Dendritic cell treated with granulocyte-macrophage colony-stimulating factor and Interleukin-4, amounts not matched to agents 40 ng/mL and 50 ng/mL, for 4 days (primary cell): ENCODE results near the gene CHST11.

ENCODE experiments used
- H3K27ac Mint-ChIP-seq: one replicate; pipeline ENCODE4 v1.8.0; 2022; ENCODE audit warnings: mild to moderate bottlenecking, mixed read lengths
- H3K27me3 Mint-ChIP-seq: one replicate; pipeline ENCODE4 v1.8.0; 2022; ENCODE audit warnings: mild to moderate bottlenecking, mixed read lengths
- H3K36me3 Mint-ChIP-seq: one replicate; pipeline ENCODE4 v1.8.0; 2022; ENCODE audit warnings: low read depth, mixed read lengths
- H3K4me1 Mint-ChIP-seq: one replicate; pipeline ENCODE4 v1.8.0; 2022; ENCODE audit warnings: low read depth, mixed read lengths
- H3K4me3 Mint-ChIP-seq: one replicate; pipeline ENCODE4 v1.8.0; 2022; ENCODE audit warnings: mild to moderate bottlenecking, moderate library complexity, mixed read lengths
- H3K9me3 Mint-ChIP-seq: one replicate; pipeline ENCODE4 v1.8.0; 2022; ENCODE audit warnings: mixed read lengths
- intact Hi-C: fragments of 100-400 bp; cut with micrococcal nuclease; formaldehyde crosslinking; loops from one replicate; pipeline ENCODE4 v1.15.0; 2022

The CHST11 gene

GRCh38 chr12:104615048-104615561, 158.4 kb downstream of the CHST11 start:
- Mint-ChIP-seq H3K4me1 (peaks cover 65% of the 10 kb centered on the region), H3K27ac (peak overlapping the region; percentile 13)

DNA sequence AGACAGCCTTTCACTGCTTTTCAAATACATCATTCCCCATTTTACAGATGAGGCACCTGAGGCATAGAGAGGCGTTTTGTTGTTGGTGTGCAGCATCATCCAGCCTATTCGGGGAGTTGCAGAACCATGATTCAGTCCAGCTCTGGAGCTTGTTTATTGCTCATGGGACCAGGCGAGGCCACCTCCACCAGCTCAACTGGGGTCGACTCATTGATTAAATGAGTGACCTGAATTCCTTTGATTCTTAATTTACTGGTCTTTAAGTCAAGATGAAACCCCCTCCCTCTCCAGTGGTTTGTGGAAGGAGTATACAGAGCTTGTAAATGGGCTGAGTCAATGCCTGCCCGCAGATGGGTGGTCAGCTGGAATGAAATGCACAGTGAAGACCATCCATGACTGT, 161.9 kb downstream of the CHST11 start:
- Mint-ChIP-seq H3K4me1 (peaks cover 64% of the 10 kb centered on the region), H3K9me3 (peaks cover 2% of the 10 kb centered on the region), H3K27me3 (no peaks in the 10 kb centered on the region), H3K36me3 (peaks cover 67% of the 10 kb centered on the region), H3K4me3 (no peak overlapping the region), H3K27ac (no peak overlapping the region)
- intact Hi-C loops: no loop called here

More at GRCh38 chr12:104615048-104615561, 158.4 kb downstream of the CHST11 start:
- intact Hi-C loops: no loop called here
- peaks cover 25% of the 10 kb centered on the region for H3K9me3 Mint-ChIP-seq
- H3K36me3 Mint-ChIP-seq: peaks cover 73% of the 10 kb centered on the region
- no peaks in the 10 kb centered on the region for H3K27me3 Mint-ChIP-seq
- H3K4me3 Mint-ChIP-seq: no peak overlapping the region

- Mint-ChIP-seq H3K4me3 (no peak overlapping the region), H3K36me3 (peaks cover 71% of the 10 kb centered on the region), H3K27ac (no peak overlapping the region), H3K27me3 (no peaks in the 10 kb centered on the region), H3K4me1 (peaks cover 68% of the 10 kb centered on the region), H3K9me3 (no peaks in the 10 kb centered on the region)
- intact Hi-C loops: no loop called here
Observed at GRCh38 chr12:104619305-104619704, 162.6 kb downstream of the CHST11 start.

- intact Hi-C loops: no loop called here
- Mint-ChIP-seq H3K27ac (no peak overlapping the region), H3K9me3 (no peaks in the 10 kb centered on the region), H3K36me3 (peaks cover 56% of the 10 kb centered on the region), H3K27me3 (no peaks in the 10 kb centered on the region), H3K4me3 (no peak overlapping the region), H3K4me1 (peaks cover 62% of the 10 kb centered on the region)
Observed at GRCh38 chr12:104620837-104621531, 164.2 kb downstream of the CHST11 start.

DNA sequence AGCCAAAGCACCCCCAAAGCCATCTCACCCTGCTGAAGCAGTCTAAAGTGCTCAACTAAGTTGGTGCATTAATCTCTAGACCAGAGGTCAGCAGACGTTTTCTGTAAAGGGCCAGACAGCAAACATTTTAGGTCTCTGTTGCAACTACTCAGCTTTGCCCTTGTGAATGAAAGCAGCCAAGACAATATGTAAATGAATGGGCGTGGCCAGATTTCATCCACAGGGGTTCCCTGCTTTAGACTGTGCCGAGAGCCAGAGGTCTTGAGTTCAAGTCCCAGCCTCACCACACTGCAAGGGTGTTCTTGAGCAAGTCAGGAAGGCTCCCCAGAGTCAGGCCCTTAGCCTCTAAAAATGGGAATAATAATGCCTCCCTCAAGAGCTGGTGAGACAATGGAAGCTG, 166.2 kb downstream of the CHST11 start:
- no peaks in the 10 kb centered on the region for H3K27me3 Mint-ChIP-seq
- no peak overlapping the region for H3K27ac Mint-ChIP-seq
- H3K9me3 Mint-ChIP-seq: no peaks in the 10 kb centered on the region
- peaks cover 57% of the 10 kb centered on the region for H3K4me1 Mint-ChIP-seq
- intact Hi-C loops: no loop called here
- peaks cover 67% of the 10 kb centered on the region for H3K36me3 Mint-ChIP-seq
- no peak overlapping the region for H3K4me3 Mint-ChIP-seq

DNA sequence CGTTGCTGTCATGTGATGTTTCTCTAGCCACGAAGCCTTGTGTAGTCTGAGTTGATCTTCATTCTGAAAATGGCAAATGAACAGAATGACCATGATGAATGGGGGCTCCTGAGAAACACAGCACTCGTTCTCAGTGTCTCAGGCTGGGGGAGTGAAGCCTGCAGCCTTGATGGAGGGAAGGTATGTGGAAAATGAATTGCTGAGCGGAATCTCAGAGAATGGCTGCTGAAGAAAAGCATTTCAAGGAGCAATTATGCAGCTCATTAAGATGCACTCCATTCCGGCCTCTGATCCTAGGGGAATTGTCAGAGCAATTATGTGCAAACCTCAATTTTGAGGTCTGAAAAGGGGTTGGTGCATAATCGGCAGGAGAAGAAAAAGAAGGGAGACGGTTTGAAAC, 167.1 kb downstream of the CHST11 start:
- no peaks in the 10 kb centered on the region for H3K9me3 Mint-ChIP-seq
- peaks cover 67% of the 10 kb centered on the region for H3K36me3 Mint-ChIP-seq
- no peaks in the 10 kb centered on the region for H3K27me3 Mint-ChIP-seq
- H3K4me1 Mint-ChIP-seq: peaks cover 62% of the 10 kb centered on the region
- no peak overlapping the region for H3K4me3 Mint-ChIP-seq
- H3K27ac Mint-ChIP-seq: no peak overlapping the region
- intact Hi-C loops: no loop called here

DNA sequence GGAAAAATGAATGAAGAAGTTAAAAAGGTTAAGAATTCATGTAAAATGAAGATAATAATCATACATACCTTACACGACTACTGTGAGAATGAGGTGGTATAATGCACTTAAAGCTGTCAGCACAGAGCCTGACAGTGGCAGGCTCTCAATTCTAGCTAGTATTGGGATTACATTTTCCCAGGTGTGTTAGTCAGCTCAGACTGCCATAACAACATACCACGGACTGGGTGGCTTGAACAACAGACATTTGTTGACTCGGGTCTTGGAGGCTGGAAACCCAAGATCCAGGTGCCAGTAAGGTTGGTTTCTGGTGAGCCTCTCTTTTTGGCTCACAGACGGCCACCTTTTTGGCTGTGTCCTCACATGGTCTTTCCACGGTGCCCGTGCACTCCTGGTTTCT, 167.8 kb downstream of the CHST11 start:
- H3K27me3 Mint-ChIP-seq: no peaks in the 10 kb centered on the region
- no peaks in the 10 kb centered on the region for H3K9me3 Mint-ChIP-seq
- no peak overlapping the region for H3K4me3 Mint-ChIP-seq
- intact Hi-C loops: no loop called here
- H3K4me1 Mint-ChIP-seq: peaks cover 58% of the 10 kb centered on the region
- H3K27ac Mint-ChIP-seq: no peak overlapping the region
- H3K36me3 Mint-ChIP-seq: peaks cover 62% of the 10 kb centered on the region

GRCh38 chr12:104626069-104626837, 169.5 kb downstream of the CHST11 start:
- Mint-ChIP-seq H3K36me3 (peaks cover 63% of the 10 kb centered on the region), H3K4me3 (no peak overlapping the region), H3K27me3 (no peaks in the 10 kb centered on the region), H3K9me3 (no peaks in the 10 kb centered on the region), H3K4me1 (peaks cover 70% of the 10 kb centered on the region), H3K27ac (no peak overlapping the region)
- intact Hi-C loops: no loop called here

- no peaks in the 10 kb centered on the region for H3K9me3 Mint-ChIP-seq
- H3K27ac Mint-ChIP-seq: peak overlapping the region; percentile 74
- H3K36me3 Mint-ChIP-seq: peaks cover 68% of the 10 kb centered on the region
- H3K4me1 Mint-ChIP-seq: peaks cover 70% of the 10 kb centered on the region
- H3K4me3 Mint-ChIP-seq: no peak overlapping the region
- intact Hi-C loops: no loop called here
- no peaks in the 10 kb centered on the region for H3K27me3 Mint-ChIP-seq
Observed at GRCh38 chr12:104627231-104627989, 170.7 kb downstream of the CHST11 start.

GRCh38 chr12:104627990-104628830, 171.5 kb downstream of the CHST11 start:
- Mint-ChIP-seq H3K36me3 (peaks cover 70% of the 10 kb centered on the region), H3K27ac (peak overlapping the region; percentile 74), H3K27me3 (no peaks in the 10 kb centered on the region), H3K9me3 (no peaks in the 10 kb centered on the region), H3K4me1 (peaks cover 71% of the 10 kb centered on the region), H3K4me3 (no peak overlapping the region)
- intact Hi-C loops: no loop called here

- H3K4me3 Mint-ChIP-seq: no peak overlapping the region
- peaks cover 69% of the 10 kb centered on the region for H3K36me3 Mint-ChIP-seq
- no peaks in the 10 kb centered on the region for H3K27me3 Mint-ChIP-seq
- H3K4me1 Mint-ChIP-seq: peaks cover 70% of the 10 kb centered on the region
- intact Hi-C loops: no loop called here
- no peaks in the 10 kb centered on the region for H3K9me3 Mint-ChIP-seq
- H3K27ac Mint-ChIP-seq: peak overlapping the region; percentile 74
Observed at GRCh38 chr12:104628831-104629135, 172.0 kb downstream of the CHST11 start.

GRCh38 chr12:104630230-104630670, 173.5 kb downstream of the CHST11 start:
- no peaks in the 10 kb centered on the region for H3K27me3 Mint-ChIP-seq
- intact Hi-C loops: no loop called here
- peaks cover 73% of the 10 kb centered on the region for H3K36me3 Mint-ChIP-seq
- H3K4me1 Mint-ChIP-seq: peaks cover 74% of the 10 kb centered on the region
- no peak overlapping the region for H3K4me3 Mint-ChIP-seq
- H3K9me3 Mint-ChIP-seq: no peaks in the 10 kb centered on the region
- no peak overlapping the region for H3K27ac Mint-ChIP-seq

- intact Hi-C loops: no loop called here
- Mint-ChIP-seq H3K27ac (no peak overlapping the region), H3K27me3 (no peaks in the 10 kb centered on the region), H3K4me1 (peaks cover 85% of the 10 kb centered on the region), H3K4me3 (no peak overlapping the region), H3K9me3 (no peaks in the 10 kb centered on the region), H3K36me3 (peaks cover 73% of the 10 kb centered on the region)
Observed at GRCh38 chr12:104631867-104632266, 175.1 kb downstream of the CHST11 start.
